ENCODE results near the gene ZNF559. TPM values are rescaled to one million over a fixed set of nuclear protein-coding genes. Genes with fewer than 3 reads are reported as not detected.

The ZNF559 gene
- polyA plus RNA-seq, 12 donors, result 22.1 to 42.9 (median 30.2) TPM; not detected in 1

DNA sequence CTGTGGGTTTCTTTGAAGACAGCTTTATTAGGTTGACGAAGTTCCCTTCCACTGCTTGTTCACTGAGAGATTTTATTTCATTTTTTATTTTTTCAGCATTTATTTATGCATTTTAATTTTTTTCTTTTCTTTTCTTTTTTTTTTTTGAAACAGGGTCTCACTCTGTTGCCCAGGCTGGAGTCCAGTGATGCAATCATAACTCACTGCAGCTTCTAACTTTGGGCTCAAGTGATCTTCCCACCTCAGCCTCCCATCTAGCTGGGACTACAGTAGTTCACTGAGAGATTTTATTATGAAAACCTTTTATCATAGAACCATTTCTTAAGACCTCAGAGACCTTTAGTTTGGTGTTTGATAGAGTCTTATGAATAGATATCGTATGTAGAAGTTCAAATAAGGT is 28.5 kb downstream of the ZNF559 start:
- DNase-seq, result no peak

DNA sequence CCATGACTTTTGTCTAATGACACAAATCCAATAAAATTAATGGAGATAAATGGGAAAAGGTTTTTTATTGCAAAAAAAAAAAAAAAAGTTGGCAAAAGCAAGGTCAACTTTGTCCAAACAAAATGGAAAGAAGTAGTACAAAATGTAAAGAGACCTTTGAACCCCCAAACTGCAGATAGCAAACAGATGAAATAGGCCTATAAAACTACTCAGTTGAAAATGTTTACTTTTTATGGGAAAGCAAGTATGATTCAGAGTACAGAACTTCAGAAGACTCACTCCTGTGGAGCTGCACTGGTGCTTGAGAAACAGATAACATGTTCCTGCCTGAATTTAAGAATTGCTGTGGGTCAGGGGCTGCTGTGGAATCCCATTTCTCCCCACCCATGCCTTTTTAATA is 29.0 kb downstream of the ZNF559 start:
- no peak for DNase-seq

DNA sequence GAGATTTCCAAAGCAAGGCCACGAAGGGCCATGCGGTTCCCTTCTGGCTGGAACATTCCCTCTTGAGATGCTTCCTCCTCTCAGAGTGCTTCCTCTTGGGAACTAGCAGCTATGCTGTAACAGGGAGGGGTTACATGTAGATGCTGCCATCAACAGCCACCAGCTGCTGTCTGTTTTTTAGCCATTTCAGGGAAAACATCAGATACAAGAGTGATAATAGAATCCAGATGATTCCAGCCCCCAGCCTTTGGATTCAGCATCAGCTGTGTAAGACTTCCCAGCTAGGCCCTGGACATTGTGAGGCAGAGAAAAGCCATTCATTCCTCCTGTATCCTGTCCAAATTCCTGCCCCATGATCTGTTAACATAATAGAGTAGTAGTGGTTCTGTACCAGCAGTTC is 30.7 kb downstream of the ZNF559 start:
- no peak for DNase-seq

DNA sequence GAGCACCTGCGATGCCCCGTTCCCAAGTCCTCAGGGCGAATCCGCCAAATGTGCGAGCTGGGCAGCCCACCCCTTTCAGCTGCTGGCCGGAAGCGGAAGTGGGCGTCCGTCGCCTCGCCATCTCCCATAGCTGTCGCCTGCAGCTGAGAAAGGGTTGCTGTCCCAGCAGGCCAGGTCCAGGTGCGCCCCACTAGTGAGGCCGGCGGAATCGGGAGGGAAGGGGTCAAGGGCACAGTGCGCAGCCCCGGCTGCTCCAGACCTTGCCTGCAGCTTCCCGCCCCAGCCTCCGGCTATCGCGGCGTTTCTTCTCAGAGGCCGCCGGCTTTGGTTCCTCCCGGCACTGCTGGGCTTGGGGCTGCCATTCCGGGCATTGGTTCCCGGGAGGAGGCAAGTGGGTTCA is 38.9 kb downstream of the ZNF559 start, which contains the start of gene ZNF177:
Gene ZNF177, plus strand, starts transcription at position 109 of the 400 bp plus-strand sequence. CDS start 15,299 bp downstream, outside the sequence.
- DNase-seq, result peak; percentile 29

- no peak for DNase-seq
These were observed 47.0 kb downstream of the ZNF559 start for GRCh38 chr19:9370738-9371619.

DNA sequence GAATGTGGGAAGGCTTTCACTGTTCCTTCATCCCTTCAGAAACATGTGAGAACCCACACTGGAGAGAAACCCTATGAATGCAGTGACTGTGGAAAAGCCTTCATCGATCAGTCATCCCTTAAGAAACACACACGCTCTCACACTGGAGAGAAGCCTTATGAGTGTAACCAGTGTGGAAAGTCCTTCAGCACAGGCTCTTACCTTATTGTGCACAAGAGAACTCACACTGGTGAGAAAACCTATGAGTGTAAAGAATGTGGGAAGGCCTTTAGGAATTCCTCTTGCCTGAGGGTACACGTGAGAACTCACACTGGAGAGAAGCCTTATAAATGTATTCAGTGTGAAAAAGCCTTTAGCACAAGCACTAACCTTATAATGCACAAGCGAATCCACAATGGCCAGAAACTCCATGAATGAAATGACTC is 57.4 kb downstream of the ZNF559 start:
- DNase-seq, result no peak

Other genes starting within 250 kb of the ZNF559 start
- gene OR1M1, start 237.1 kb upstream of the ZNF559 start, polyA plus RNA-seq (ENCODE audit: insufficient read length in 12 of 12), result under 1 TPM in 1 of 12 donors, not detected in 11; 0.07 TPM
- gene OR7G2, start 216.7 kb upstream of the ZNF559 start, polyA plus RNA-seq (ENCODE audit: insufficient read length in 12 of 12), result under 1 TPM in 2 of 12 donors, not detected in 10; 0.07 to 0.11 TPM
- gene OR7G1, start 208.4 kb upstream of the ZNF559 start, polyA plus RNA-seq (ENCODE audit: insufficient read length in 12 of 12), result not detected
- gene OR7G3, start 197.2 kb upstream of the ZNF559 start, polyA plus RNA-seq (ENCODE audit: insufficient read length in 12 of 12), result not detected
- 10 to 100 TPM in 10 of 12 donors, 1 to 10 TPM in 1, not detected in 1; 6.9 to 23.7 (median 21.6) TPM for gene ZNF317, start 183.8 kb upstream of the ZNF559 start, polyA plus RNA-seq (ENCODE audit: insufficient read length in 12 of 12)
- 1 to 10 TPM in 1 of 12 donors, under 1 TPM in 7, not detected in 4; 0.05 to 1.3 (median 0.11) TPM for gene OR7D2, start 145.2 kb upstream of the ZNF559 start, polyA plus RNA-seq (ENCODE audit: insufficient read length in 12 of 12)
- gene OR7D4, start 104.6 kb upstream of the ZNF559 start, polyA plus RNA-seq (ENCODE audit: insufficient read length in 12 of 12), result under 1 TPM in 2 of 12 donors, not detected in 10; 0.06 to 0.08 TPM
- not detected for gene OR7E24, start 73.2 kb upstream of the ZNF559 start, polyA plus RNA-seq (ENCODE audit: insufficient read length in 12 of 12)
- gene ZNF699, start 14.3 kb upstream of the ZNF559 start, polyA plus RNA-seq (ENCODE audit: insufficient read length in 12 of 12), result 1 to 10 TPM in 11 of 12 donors, not detected in 1; 2.6 to 4.2 (median 3.5) TPM
- 1 to 10 TPM in 11 of 12 donors, not detected in 1; 4.2 to 8.5 (median 6.2) TPM for gene ZNF177, start 38.8 kb downstream of the ZNF559 start, polyA plus RNA-seq (ENCODE audit: insufficient read length in 12 of 12)
- gene ZNF266, start 111.4 kb downstream of the ZNF559 start, polyA plus RNA-seq (ENCODE audit: insufficient read length in 12 of 12), result 10 to 100 TPM in 11 of 12 donors, not detected in 1; 13.4 to 48.4 (median 22.6) TPM
- under 1 TPM in 10 of 12 donors, not detected in 2; 0.05 to 0.60 (median 0.22) TPM for gene ZNF560, start 174.4 kb downstream of the ZNF559 start, polyA plus RNA-seq (ENCODE audit: insufficient read length in 12 of 12)
- gene ZNF426, start 214.5 kb downstream of the ZNF559 start, polyA plus RNA-seq (ENCODE audit: insufficient read length in 12 of 12), result 10 to 100 TPM in 10 of 12 donors, 1 to 10 TPM in 1, not detected in 1; 7.6 to 15.9 (median 12.9) TPM

Data from muscle of arm (tissue), 12 donors.